ENCODE results near the gene FOXP1.

DNA sequence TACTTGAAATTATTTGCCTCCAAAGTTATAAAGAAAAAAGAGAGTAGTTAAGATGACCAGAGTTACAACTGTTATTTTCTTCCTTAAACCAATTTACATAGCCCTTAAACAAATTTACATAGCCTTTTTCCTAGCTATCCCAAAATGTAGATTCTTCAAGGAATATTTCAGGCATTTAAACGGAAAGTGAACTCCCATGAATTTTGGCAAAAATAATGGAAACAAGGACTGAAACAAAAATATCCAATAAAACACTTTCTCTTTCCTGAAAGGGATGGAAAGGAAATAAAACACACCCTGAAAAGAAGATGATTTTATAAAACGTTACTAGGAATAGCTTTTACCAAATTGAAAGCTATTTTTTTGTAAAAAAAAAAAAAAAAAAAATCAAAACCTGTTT lies 418.6 kb downstream of the FOXP1 start:
- TF ChIP-seq, protein P1, sequence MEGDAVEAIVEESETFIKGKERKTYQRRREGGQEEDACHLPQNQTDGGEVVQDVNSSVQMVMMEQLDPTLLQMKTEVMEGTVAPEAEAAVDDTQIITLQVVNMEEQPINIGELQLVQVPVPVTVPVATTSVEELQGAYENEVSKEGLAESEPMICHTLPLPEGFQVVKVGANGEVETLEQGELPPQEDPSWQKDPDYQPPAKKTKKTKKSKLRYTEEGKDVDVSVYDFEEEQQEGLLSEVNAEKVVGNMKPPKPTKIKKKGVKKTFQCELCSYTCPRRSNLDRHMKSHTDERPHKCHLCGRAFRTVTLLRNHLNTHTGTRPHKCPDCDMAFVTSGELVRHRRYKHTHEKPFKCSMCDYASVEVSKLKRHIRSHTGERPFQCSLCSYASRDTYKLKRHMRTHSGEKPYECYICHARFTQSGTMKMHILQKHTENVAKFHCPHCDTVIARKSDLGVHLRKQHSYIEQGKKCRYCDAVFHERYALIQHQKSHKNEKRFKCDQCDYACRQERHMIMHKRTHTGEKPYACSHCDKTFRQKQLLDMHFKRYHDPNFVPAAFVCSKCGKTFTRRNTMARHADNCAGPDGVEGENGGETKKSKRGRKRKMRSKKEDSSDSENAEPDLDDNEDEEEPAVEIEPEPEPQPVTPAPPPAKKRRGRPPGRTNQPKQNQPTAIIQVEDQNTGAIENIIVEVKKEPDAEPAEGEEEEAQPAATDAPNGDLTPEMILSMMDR (IDR thresholded peaks at IDR 0.05) = no peak
- TF ChIP-seq EZH2 (IDR thresholded peaks at IDR 0.05) = no peak

All from neural progenitor cell (in vitro differentiated cells).